B cell (primary cell): ENCODE measurements around the gene DCAF6. TPM values are rescaled to one million over a fixed set of nuclear protein-coding genes. Genes with fewer than 3 reads are reported as not detected.

ENCODE experiments used
- ATAC-seq: fragments of 200-7000 bp; cut with Tn5 transposase; one replicate; pipeline ENCODE4 v1.10.0; 2021; ENCODE audit warnings: low read depth, mild to moderate bottlenecking, moderate number of reproducible peaks, moderate library complexity
- CTCF ChIA-PET: fragments of 350-600 bp; sonication (Branson Sonifier 250); formaldehyde crosslinking; loops from one replicate; lab custom pipeline; 2021; ENCODE audit warnings: antibody characterized with exemption, inconsistent platforms; lab: Charles Lee
- POLR2A ChIA-PET: fragments of 350-600 bp; sonication (Branson Sonifier 250); formaldehyde crosslinking; loops from one replicate; lab custom pipeline; 2021; ENCODE audit warnings: antibody characterized with exemption; lab: Charles Lee
- DNase-seq: peaks from one replicate; pipeline ENCODE4 v3.0.0; 2013
- H2AFZ ChIP-seq: 2 replicates; pipeline ENCODE4 v1.6.1; 2012; ENCODE audit warnings: mild to moderate bottlenecking, low read depth, low read length; ENCODE audit not compliant: insufficient read depth, poor library complexity, severe bottlenecking
- H3K27ac ChIP-seq, 2 donors: 1 replicate in 1 of 2; 2 replicates in 1 of 2; pipeline ENCODE4 v1.5.1; 2012 to 2013; ENCODE audit warnings: low read length in 2 of 2, mild to moderate bottlenecking in 2 of 2, moderate library complexity in 1 of 2
- H3K27me3 ChIP-seq, 4 experiments: fragments of 200-600 bp in 1 of 4; sonication (generic) in 1 of 4; replicated peaks in 1 of 4; 1 replicate in 2 of 4; 2 replicates in 2 of 4; pipeline versions ENCODE4 v1.6.1 to v1.7.0; 2013 to 2016; ENCODE audit warnings: low read length in 3 of 4, mild to moderate bottlenecking in 2 of 4, mixed read lengths in 1 of 4, moderate library complexity in 1 of 4; ENCODE audit not compliant: insufficient read depth in 4 of 4, control insufficient read depth in 3 of 4; ENCODE audit errors: control extremely low read depth in 1 of 4
- H3K36me3 ChIP-seq, 2 experiments: replicated peaks in 1 of 2; 1 replicate in 1 of 2; 2 replicates in 1 of 2; pipeline versions ENCODE4 v1.6.1 to v1.7.1; 2013; ENCODE audit warnings: low read length in 1 of 2; ENCODE audit not compliant: insufficient read depth in 2 of 2, control insufficient read depth in 1 of 2; ENCODE audit errors: control extremely low read depth in 1 of 2, extremely low read depth in 1 of 2
- H3K4me1 ChIP-seq, 2 donors: fragments of 200-600 bp in 1 of 2; sonication (generic) in 1 of 2; 1 replicate in 1 of 2; 2 replicates in 1 of 2; pipeline versions ENCODE4 v1.5.1 to v1.6.1; 2013 to 2017; ENCODE audit warnings: low read length in 2 of 2; ENCODE audit not compliant: control insufficient read depth in 2 of 2, insufficient read depth in 2 of 2
- H3K4me2 ChIP-seq: replicated peaks from 2 replicates; pipeline ENCODE3; 2012; ENCODE audit warnings: mild to moderate bottlenecking, low read depth, low read length; ENCODE audit not compliant: poor library complexity, severe bottlenecking
- H3K4me3 ChIP-seq, 5 experiments: fragments of 200-600 bp in 1 of 5; sonication (generic) in 1 of 5; 1 replicate in 3 of 5; 2 replicates in 2 of 5; pipeline versions ENCODE4 v1.5.1 to v1.7.0; 2011 to 2016; ENCODE audit warnings: low read length in 4 of 5, mild to moderate bottlenecking in 4 of 5, low read depth in 2 of 5, control low read depth in 1 of 5, moderate library complexity in 1 of 5; ENCODE audit not compliant: insufficient read depth in 1 of 5; ENCODE audit errors: control extremely low read depth in 1 of 5, extremely low read depth in 1 of 5
- H3K79me2 ChIP-seq: fragments of 200-600 bp; sonication (generic); one replicate; pipeline ENCODE4 v1.6.0; 2016; ENCODE audit warnings: low read length; ENCODE audit not compliant: control insufficient read depth, insufficient read depth
- H3K9ac ChIP-seq: fragments of 200-600 bp; sonication (generic); 2 replicates; pipeline ENCODE4 v1.6.1; 2017; ENCODE audit warnings: mild to moderate bottlenecking, low read length, moderate library complexity
- H3K9me3 ChIP-seq, 3 donors: one replicate each; pipeline versions ENCODE4 v1.6.1 to v1.7.1; 2013; ENCODE audit warnings: low read length in 2 of 3; ENCODE audit not compliant: control insufficient read depth in 2 of 3, insufficient read depth in 1 of 3; ENCODE audit errors: control extremely low read depth in 1 of 3
- H4K20me1 ChIP-seq: 2 replicates; pipeline ENCODE4 v1.6.0; 2012; ENCODE audit warnings: mild to moderate bottlenecking, low read length; ENCODE audit not compliant: insufficient read depth, control insufficient read depth, poor library complexity, severe bottlenecking
- H3K27ac Mint-ChIP-seq: one replicate; pipeline ENCODE4 v1.8.0; 2021; ENCODE audit warnings: mixed read lengths
- H3K27me3 Mint-ChIP-seq: one replicate; pipeline ENCODE4 v1.8.0; 2021; ENCODE audit warnings: mixed read lengths
- H3K4me1 Mint-ChIP-seq: one replicate; pipeline ENCODE4 v1.8.0; 2021; ENCODE audit warnings: mixed read lengths
- H3K4me3 Mint-ChIP-seq: one replicate; pipeline ENCODE4 v1.8.0; 2021; ENCODE audit warnings: mixed read lengths
- H3K9me3 Mint-ChIP-seq: one replicate; pipeline ENCODE4 v1.8.0; 2022; ENCODE audit warnings: mixed read lengths; ENCODE audit not compliant: insufficient read depth
- CTCF ChIP-seq: fragments of 200-600 bp; IDR thresholded peaks from one replicate; pipeline ENCODE4 v1.8.0; 2022; ENCODE audit warnings: antibody characterized with exemption, mild to moderate bottlenecking
- EZH2 ChIP-seq: IDR thresholded peaks from 2 replicates; pipeline ENCODE4 v1.6.1; 2012; ENCODE audit warnings: borderline replicate concordance, low read depth, mild to moderate bottlenecking, moderate library complexity, low read length; ENCODE audit not compliant: insufficient read depth, poor library complexity, severe bottlenecking
- WGBS: methylation state at CpG from one replicate; pipeline ENCODE4 v1.1.5; 2013; ENCODE audit warnings: missing lambda C conversion rate; ENCODE audit not compliant: insufficient coverage; 5-methylcytosine and 5-hydroxymethylcytosine counted together
- intact Hi-C: fragments of 100-400 bp; cut with micrococcal nuclease; formaldehyde crosslinking; loops from one replicate; pipeline ENCODE4 v1.10.0; 2022
- polyA plus RNA-seq: library from polyadenylated mRNA; depleted of rRNA; stranded (reverse); fragments of >200 nt; gene quantifications from 2 replicates; pipeline ENCODE4 v1.2.3, GENCODE V29; 2012
- total RNA-seq, 2 donors: library from RNA; stranded (reverse); fragments of 120-200 nt in 1 of 2; gene quantifications; 1 replicate in 1 of 2; 2 replicates in 1 of 2; pipeline versions ENCODE4 v1.2.3 to v1.2.4, GENCODE V29; 2013 to 2022

The DCAF6 gene
- total and polyA plus RNA-seq, 2 donors (not counting 1 experiment from before 2014, with no cell fraction given): 17.5 to 40.4 TPM

GRCh38 chr1:168119750-168120149 is 183.3 kb downstream of the DCAF6 start:
- Histone ChIP-seq H3K27ac (no peak overlapping the region), H3K4me2 (no peak overlapping the region), H3K79me2 (no peaks in the 10 kb centered on the region), H3K36me3 (no peaks in the 10 kb centered on the region), H3K4me1 (no peaks in the 10 kb centered on the region), H4K20me1 (no peaks in the 10 kb centered on the region), H3K27me3 (peaks cover 0 to 4% (median 1%) of the 10 kb centered on the region in 4 experiments), H3K4me3 (no peak overlapping the region), H3K9me3 (peaks cover 2 to 7% (median 4%) of the 10 kb centered on the region in 3 donors), H2AFZ (no peak overlapping the region), H3K9ac (no peak overlapping the region)
- Mint-ChIP-seq H3K4me1 (no peaks in the 10 kb centered on the region), H3K27ac (no peak overlapping the region), H3K27me3 (peaks cover 30% of the 10 kb centered on the region), H3K4me3 (no peak overlapping the region), H3K9me3 (peaks cover 7% of the 10 kb centered on the region)
- no peak for TF ChIP-seq EZH2
- no peak for TF ChIP-seq CTCF
- ChIA-PET CTCF (no interaction called here), POLR2A (no interaction called here)
- DNase-seq (no peak), ATAC-seq (no peak)
- WGBS: 88% methylated on average over 3 of the region's 4 CpGs
- intact Hi-C loops: no loop called here

GRCh38 chr1:168121401-168122011 is 185.0 kb downstream of the DCAF6 start:
- H4K20me1 ChIP-seq: no peaks in the 10 kb centered on the region
- POLR2A ChIA-PET: no interaction called here
- H2AFZ ChIP-seq: no peak overlapping the region
- H3K9ac ChIP-seq: no peak overlapping the region
- Mint-ChIP-seq H3K4me1 (no peaks in the 10 kb centered on the region), H3K9me3 (peaks cover 7% of the 10 kb centered on the region), H3K27me3 (peaks cover 33% of the 10 kb centered on the region), H3K4me3 (no peak overlapping the region), H3K27ac (no peak overlapping the region)
- WGBS: 87% methylated on average over 7 of the region's 7 CpGs
- ATAC-seq (no peak), DNase-seq (no peak)
- TF ChIP-seq EZH2: no peak
- no peak for TF ChIP-seq CTCF
- no peak overlapping the region for H3K4me2 ChIP-seq
- H3K4me3 ChIP-seq: no peak overlapping the region
- peaks cover 2 to 7% (median 4%) of the 10 kb centered on the region in 3 donors for H3K9me3 ChIP-seq
- no peaks in the 10 kb centered on the region for H3K79me2 ChIP-seq
- H3K27me3 ChIP-seq: peaks cover 0 to 2% (median 0%) of the 10 kb centered on the region in 4 experiments
- intact Hi-C loops: no loop called here
- H3K27ac ChIP-seq: no peak overlapping the region
- no peaks in the 10 kb centered on the region for H3K36me3 ChIP-seq
- CTCF ChIA-PET: interaction anchor here (0.7 kb wide), 1 partner anchor 38 kb away, joined by 4 read pairs; no protein-coding TSS in a partner anchor
- no peaks in the 10 kb centered on the region for H3K4me1 ChIP-seq
